IMR-90 (cell line): ENCODE measurements around the gene ERCC5. TPM values are rescaled to one million over a fixed set of nuclear protein-coding genes. Genes with fewer than 3 reads are reported as not detected.

Experiments
- ATAC-seq: fragments of 200-7000 bp; cut with Tn5 transposase; 2 replicates; pipeline ENCODE4 v1.9.1; 2020; ENCODE audit warnings: low read depth, mild to moderate bottlenecking, moderate library complexity
- BruUV-seq: library from RNA; stranded (reverse); fragments of 400-500 nt; replicated peaks from 2 replicates; lab custom pipeline; 2021; lab: Mats Ljungman, UMichigan
- CTCF ChIA-PET: fragments of 300-600 bp; formaldehyde crosslinking; extraction: SDS; loops from one replicate; lab custom pipeline; 2021; ENCODE audit warnings: antibody characterized with exemption; lab: Yijun Ruan, JAX
- POLR2A ChIA-PET: fragments of 300-600 bp; sonication (Branson Sonifier 250); formaldehyde crosslinking; loops from one replicate; lab custom pipeline; 2022; ENCODE audit warnings: antibody characterized with exemption; ENCODE audit not compliant: unreplicated experiment; lab: Charles Lee
- DNase-seq: peaks from one replicate; pipeline ENCODE4 v3.0.0; 2013
- H2AFZ ChIP-seq: replicated peaks from 2 replicates; pipeline ENCODE3; 2013; ENCODE audit warnings: low read length, mild to moderate bottlenecking; ENCODE audit not compliant: poor library complexity
- H2AK5ac ChIP-seq: 2 replicates; pipeline ENCODE4 v1.6.1; 2013; ENCODE audit warnings: low read depth, low read length, inconsistent platforms
- H2AK9ac ChIP-seq: replicated peaks from 2 replicates; pipeline ENCODE3; 2013; ENCODE audit warnings: mild to moderate bottlenecking, low read depth, low read length, moderate library complexity; ENCODE audit not compliant: poor library complexity
- H2BK120ac ChIP-seq: 2 replicates; pipeline ENCODE4 v1.6.1; 2013; ENCODE audit warnings: low read depth, low read length, inconsistent platforms
- H2BK15ac ChIP-seq: 3 replicates; pipeline ENCODE4 v1.6.1; 2013; ENCODE audit warnings: low read depth, low read length, inconsistent platforms
- H2BK20ac ChIP-seq: 2 replicates; pipeline ENCODE4 v1.6.1; 2013; ENCODE audit warnings: low read depth, mild to moderate bottlenecking, inconsistent platforms, low read length, moderate library complexity
- H2BK5ac ChIP-seq: 2 replicates; pipeline ENCODE4 v1.6.1; 2013; ENCODE audit warnings: mild to moderate bottlenecking, low read depth, low read length, inconsistent platforms; ENCODE audit not compliant: poor library complexity, severe bottlenecking
- H3K14ac ChIP-seq: replicated peaks from 2 replicates; pipeline ENCODE4 v1.6.1; 2013; ENCODE audit warnings: low read depth, low read length, inconsistent platforms
- H3K18ac ChIP-seq: 2 replicates; pipeline ENCODE4 v1.6.1; 2013; ENCODE audit warnings: low read depth, low read length, control low read depth
- H3K23ac ChIP-seq: 2 replicates; pipeline ENCODE4 v1.6.1; 2013; ENCODE audit warnings: low read depth, low read length, inconsistent platforms
- H3K27ac ChIP-seq: 2 replicates; pipeline ENCODE4 v1.5.1; 2013; ENCODE audit warnings: mild to moderate bottlenecking, control low read depth, low read length; ENCODE audit not compliant: insufficient read depth
- H3K27me3 ChIP-seq: 2 replicates; pipeline ENCODE4 v1.6.1; 2013; ENCODE audit warnings: low read length; ENCODE audit not compliant: control insufficient read depth, insufficient read depth
- H3K36me3 ChIP-seq: 2 replicates; pipeline ENCODE4 v1.6.1; 2013; ENCODE audit warnings: low read length, mixed read lengths; ENCODE audit not compliant: control insufficient read depth, insufficient read depth
- H3K4ac ChIP-seq: 2 replicates; pipeline ENCODE4 v1.6.1; 2013; ENCODE audit warnings: low read depth, low read length, inconsistent platforms
- H3K4me1 ChIP-seq: 2 replicates; pipeline ENCODE4 v1.6.1; 2013; ENCODE audit warnings: low read length, mixed read lengths; ENCODE audit not compliant: control insufficient read depth, insufficient read depth
- H3K4me2 ChIP-seq: 2 replicates; pipeline ENCODE4 v1.6.1; 2013; ENCODE audit warnings: low read depth, mild to moderate bottlenecking, control low read depth, low read length, moderate library complexity
- H3K4me3 ChIP-seq: 2 replicates; pipeline ENCODE4 v1.5.1; 2013; ENCODE audit warnings: low read depth, mild to moderate bottlenecking, control low read depth, low read length, moderate library complexity; ENCODE audit not compliant: insufficient read depth
- H3K56ac ChIP-seq: 2 replicates; pipeline ENCODE4 v1.6.1; 2013; ENCODE audit warnings: low read length, inconsistent platforms; ENCODE audit not compliant: insufficient read depth; ENCODE audit errors: extremely low read depth
- H3K79me1 ChIP-seq, 2 experiments: 2 replicates each; pipeline ENCODE4 v1.6.1; 2013; ENCODE audit warnings: low read length in 2 of 2, inconsistent platforms in 1 of 2, low read depth in 1 of 2
- H3K9ac ChIP-seq: 2 replicates; pipeline ENCODE4 v1.6.1; 2013; ENCODE audit warnings: low read depth, low read length, control low read depth
- H3K9me1 ChIP-seq: 2 replicates; pipeline ENCODE4 v1.6.1; 2013; ENCODE audit warnings: low read length, inconsistent platforms; ENCODE audit not compliant: insufficient read depth
- H3K9me3 ChIP-seq: 2 replicates; pipeline ENCODE4 v1.6.1; 2013; ENCODE audit warnings: low read length; ENCODE audit not compliant: control insufficient read depth, insufficient read depth
- H4K20me1 ChIP-seq: 2 replicates; pipeline ENCODE4 v1.6.1; 2013; ENCODE audit warnings: low read length, inconsistent platforms; ENCODE audit not compliant: insufficient read depth
- H4K5ac ChIP-seq: 2 replicates; pipeline ENCODE4 v1.6.1; 2013; ENCODE audit warnings: mild to moderate bottlenecking, low read depth, low read length, control low read depth
- H4K8ac ChIP-seq, 2 experiments: 2 replicates each; pipeline ENCODE4 v1.6.1; 2013; ENCODE audit warnings: low read depth in 2 of 2, low read length in 2 of 2, control low read depth in 1 of 2, inconsistent platforms in 1 of 2
- H4K91ac ChIP-seq: 2 replicates; pipeline ENCODE4 v1.6.1; 2013; ENCODE audit warnings: low read depth, low read length, inconsistent platforms; ENCODE audit not compliant: insufficient read depth
- BHLHE40 ChIP-seq: fragments of 150-350 bp; IDR thresholded peaks from 2 replicates; pipeline ENCODE4 v1.6.1; 2016; ENCODE audit warnings: mild to moderate bottlenecking, low read depth, low read length
- CHD1 ChIP-seq: IDR thresholded peaks from 2 replicates; pipeline ENCODE4 v1.6.1; 2012; ENCODE audit warnings: low read depth, low read length, improper control_type of control experiment
- CTCF ChIP-seq: conservative IDR thresholded peaks from 2 replicates; pipeline ENCODE4 v1.5.1; 2012; ENCODE audit warnings: mild to moderate bottlenecking, low read depth, low read length, improper control_type of control experiment
- MAFK ChIP-seq: IDR thresholded peaks from 2 replicates; pipeline ENCODE4 v1.6.1; 2012; ENCODE audit warnings: low read depth, low read length, improper control_type of control experiment
- MAZ ChIP-seq: IDR thresholded peaks from 2 replicates; pipeline ENCODE4 v1.6.1; 2012; ENCODE audit warnings: low read depth, mild to moderate bottlenecking, low read length, improper control_type of control experiment, moderate library complexity, borderline replicate concordance
- NFE2L2 ChIP-seq: fragments of 150-350 bp; IDR thresholded peaks from 2 replicates; pipeline ENCODE4 v1.6.1; 2016; ENCODE audit warnings: low read depth, mild to moderate bottlenecking, low read length
- POLR2A ChIP-seq: IDR thresholded peaks from 2 replicates; pipeline ENCODE4 v1.6.1; 2012; ENCODE audit warnings: mild to moderate bottlenecking, low read depth, low read length
- RAD21 ChIP-seq: IDR thresholded peaks from 2 replicates; pipeline ENCODE4 v1.6.1; 2012; ENCODE audit warnings: low read length, improper control_type of control experiment
- RCOR1 ChIP-seq: IDR thresholded peaks from 2 replicates; pipeline ENCODE4 v1.6.1; 2012; ENCODE audit warnings: mild to moderate bottlenecking, low read length, improper control_type of control experiment; ENCODE audit not compliant: insufficient replicate concordance
- RFX5 ChIP-seq: IDR thresholded peaks from 2 replicates; pipeline ENCODE4 v1.8.0; 2012; ENCODE audit warnings: low read depth, mild to moderate bottlenecking, low read length, moderate library complexity
- SMC3 ChIP-seq: fragments of 150-350 bp; IDR thresholded peaks from 2 replicates; pipeline ENCODE4 v1.6.1; 2016; ENCODE audit warnings: low read depth, mild to moderate bottlenecking, antibody characterized with exemption, low read length, moderate library complexity
- WGBS, 2 experiments: methylation state at CpG; one replicate each; pipeline versions ENCODE4 v1.1.5 to v1.1.7; 2013; ENCODE audit warnings: missing lambda C conversion rate in 2 of 2; ENCODE audit not compliant: insufficient read length in 1 of 2; ENCODE audit errors: extremely low coverage in 2 of 2; 5-methylcytosine and 5-hydroxymethylcytosine counted together
- dilution Hi-C: fragments of 300-500 bp; cut with HindIII; formaldehyde crosslinking; loops from one replicate; pipeline ENCODE4 v1.14.3; 2018; ENCODE audit warnings: low sequenced_read_pairs; ENCODE audit not compliant: unreplicated experiment
- in situ Hi-C: fragments of 300-500 bp; cut with MboI; formaldehyde crosslinking; loops from 3 replicates; pipeline ENCODE4 v1.14.3; 2019; ENCODE audit warnings: low sequenced_read_pairs, inconsistent platforms, mixed read lengths
- intact Hi-C: fragments of 100-400 bp; cut with micrococcal nuclease; formaldehyde crosslinking; loops from 2 replicates; pipeline ENCODE4 v1.10.0; 2022
- polyA plus RNA-seq, 3 experiments: library from polyadenylated mRNA; depleted of rRNA; stranded (reverse); fragments of >200 nt; gene quantifications; 2 replicates each; pipeline ENCODE4 v1.2.3, GENCODE V29; 2012; ENCODE audit warnings: low replicate concordance in 1 of 3
- total RNA-seq: library from RNA; depleted of rRNA; stranded (reverse); fragments of >200 nt; gene quantifications from 2 replicates; pipeline ENCODE4 v1.2.3, GENCODE V29; 2012
- TF ChIP-seq, protein P1 (sequence below): fragments of 150-350 bp; IDR thresholded peaks from 2 replicates; pipeline ENCODE4 v1.6.1; 2016; ENCODE audit warnings: low read depth, mild to moderate bottlenecking, low read length, moderate library complexity, borderline replicate concordance
- TF ChIP-seq, protein P2 (sequence below): fragments of 150-350 bp; IDR thresholded peaks from 2 replicates; pipeline ENCODE4 v1.6.1; 2017; ENCODE audit warnings: mild to moderate bottlenecking, antibody characterized with exemption, low read length, low read depth

The ERCC5 gene
- total and polyA plus RNA-seq, 2 of the 4 experiments (the other 2 are of a cell fraction), result 29.7 to 34.4 TPM

- peaks cover 31% of the 10 kb centered on the region for H3K36me3 ChIP-seq
- no peak overlapping the region for H3K56ac ChIP-seq
- H4K20me1 ChIP-seq, result peaks cover 14% of the 10 kb centered on the region; the same call in 1 of the 2 replicates
- no peak overlapping the region for H4K91ac ChIP-seq
- POLR2A ChIA-PET, result no interaction called here
- no peak overlapping the region for H2BK120ac ChIP-seq
- dilution Hi-C loops (no loop called here), intact Hi-C loops (no loop called here), in situ Hi-C loops (no loop called here)
- ATAC-seq (no peak), DNase-seq (no peak)
- H3K9me3 ChIP-seq, result no peaks in the 10 kb centered on the region
- no peaks in the 10 kb centered on the region for H3K9me1 ChIP-seq
- no peak overlapping the region for H4K8ac ChIP-seq
- TF ChIP-seq RAD21, result no peak
- TF ChIP-seq MAFK, result no peak
- TF ChIP-seq CTCF, result no peak
- no peak for TF ChIP-seq SMC3
- no peak for TF ChIP-seq MAZ
- no peak for TF ChIP-seq POLR2A
- TF ChIP-seq, protein P1, sequence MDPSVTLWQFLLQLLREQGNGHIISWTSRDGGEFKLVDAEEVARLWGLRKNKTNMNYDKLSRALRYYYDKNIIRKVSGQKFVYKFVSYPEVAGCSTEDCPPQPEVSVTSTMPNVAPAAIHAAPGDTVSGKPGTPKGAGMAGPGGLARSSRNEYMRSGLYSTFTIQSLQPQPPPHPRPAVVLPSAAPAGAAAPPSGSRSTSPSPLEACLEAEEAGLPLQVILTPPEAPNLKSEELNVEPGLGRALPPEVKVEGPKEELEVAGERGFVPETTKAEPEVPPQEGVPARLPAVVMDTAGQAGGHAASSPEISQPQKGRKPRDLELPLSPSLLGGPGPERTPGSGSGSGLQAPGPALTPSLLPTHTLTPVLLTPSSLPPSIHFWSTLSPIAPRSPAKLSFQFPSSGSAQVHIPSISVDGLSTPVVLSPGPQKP, result no peak
- TF ChIP-seq RCOR1, result no peak
- TF ChIP-seq NFE2L2, result no peak
- TF ChIP-seq, protein P2, sequence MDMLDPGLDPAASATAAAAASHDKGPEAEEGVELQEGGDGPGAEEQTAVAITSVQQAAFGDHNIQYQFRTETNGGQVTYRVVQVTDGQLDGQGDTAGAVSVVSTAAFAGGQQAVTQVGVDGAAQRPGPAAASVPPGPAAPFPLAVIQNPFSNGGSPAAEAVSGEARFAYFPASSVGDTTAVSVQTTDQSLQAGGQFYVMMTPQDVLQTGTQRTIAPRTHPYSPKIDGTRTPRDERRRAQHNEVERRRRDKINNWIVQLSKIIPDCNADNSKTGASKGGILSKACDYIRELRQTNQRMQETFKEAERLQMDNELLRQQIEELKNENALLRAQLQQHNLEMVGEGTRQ, result no peak
- no peak for TF ChIP-seq RFX5
- TF ChIP-seq BHLHE40, result no peak
- TF ChIP-seq CHD1, result no peak
- no peak overlapping the region for H2AK5ac ChIP-seq
- no peak overlapping the region for H2BK20ac ChIP-seq
- H3K4me3 ChIP-seq, result no peak overlapping the region
- H3K18ac ChIP-seq, result no peak overlapping the region
- H2AK9ac ChIP-seq, result no peak overlapping the region
- no peak overlapping the region for H2BK5ac ChIP-seq
- BruUV-seq, result no TSS peak
- CTCF ChIA-PET, result no interaction called here
- no peak overlapping the region for H2BK15ac ChIP-seq
- H3K27me3 ChIP-seq, result no peaks in the 10 kb centered on the region
- no peak overlapping the region for H2AFZ ChIP-seq
- peaks cover 5 to 9% of the 10 kb centered on the region in 2 experiments; a peak in 2 of 4 replicates for H3K79me1 ChIP-seq
- H3K23ac ChIP-seq, result no peak overlapping the region
- H3K27ac ChIP-seq, result no peak overlapping the region
- H3K4ac ChIP-seq, result no peak overlapping the region
- no peak overlapping the region for H4K5ac ChIP-seq
- WGBS, 2 experiments, result no CpG with 5 or more reads among the region's 7 CpGs
- H3K4me2 ChIP-seq, result no peak overlapping the region
- no peak overlapping the region for H3K9ac ChIP-seq
- no peak overlapping the region for H3K14ac ChIP-seq
- peaks cover 4% of the 10 kb centered on the region for H3K4me1 ChIP-seq
These were observed 26.3 kb downstream of the ERCC5 start for GRCh38 chr13:102872131-102872530.
